ENCODE data around the gene HOXA1.

The HOXA1 gene

DNA sequence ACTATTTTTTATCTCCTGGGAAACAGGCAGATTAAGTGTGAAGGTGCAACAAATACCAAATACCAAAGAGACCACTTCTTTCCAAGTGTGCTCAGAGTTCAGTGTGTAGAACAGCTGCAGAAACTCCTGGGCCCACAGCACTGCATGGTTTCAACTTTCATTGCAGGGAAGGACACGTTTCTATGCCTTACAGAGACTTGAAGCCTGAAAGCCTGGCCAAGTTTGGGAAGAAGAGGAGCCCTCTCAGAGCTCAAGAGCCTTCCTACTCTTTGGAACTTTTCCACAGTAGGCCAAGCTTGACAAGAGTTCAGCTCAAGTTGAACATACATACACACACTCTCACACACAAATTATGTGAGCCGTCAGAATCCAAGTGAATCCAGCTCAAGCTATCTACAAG, 32.2 kb upstream of the HOXA1 start:
- POLR2A ChIA-PET (ENCODE audit: low non-redundant PET): no interaction called here
- CTCF ChIA-PET: no interaction called here
- DNase-seq (ENCODE audit: low spot score): no peak
- no peak overlapping the region for H3K27ac ChIP-seq
- TF ChIP-seq, protein P1, sequence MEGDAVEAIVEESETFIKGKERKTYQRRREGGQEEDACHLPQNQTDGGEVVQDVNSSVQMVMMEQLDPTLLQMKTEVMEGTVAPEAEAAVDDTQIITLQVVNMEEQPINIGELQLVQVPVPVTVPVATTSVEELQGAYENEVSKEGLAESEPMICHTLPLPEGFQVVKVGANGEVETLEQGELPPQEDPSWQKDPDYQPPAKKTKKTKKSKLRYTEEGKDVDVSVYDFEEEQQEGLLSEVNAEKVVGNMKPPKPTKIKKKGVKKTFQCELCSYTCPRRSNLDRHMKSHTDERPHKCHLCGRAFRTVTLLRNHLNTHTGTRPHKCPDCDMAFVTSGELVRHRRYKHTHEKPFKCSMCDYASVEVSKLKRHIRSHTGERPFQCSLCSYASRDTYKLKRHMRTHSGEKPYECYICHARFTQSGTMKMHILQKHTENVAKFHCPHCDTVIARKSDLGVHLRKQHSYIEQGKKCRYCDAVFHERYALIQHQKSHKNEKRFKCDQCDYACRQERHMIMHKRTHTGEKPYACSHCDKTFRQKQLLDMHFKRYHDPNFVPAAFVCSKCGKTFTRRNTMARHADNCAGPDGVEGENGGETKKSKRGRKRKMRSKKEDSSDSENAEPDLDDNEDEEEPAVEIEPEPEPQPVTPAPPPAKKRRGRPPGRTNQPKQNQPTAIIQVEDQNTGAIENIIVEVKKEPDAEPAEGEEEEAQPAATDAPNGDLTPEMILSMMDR (conservative IDR thresholded peaks at IDR 0.05; ENCODE audit: low read depth): no peak

DNA sequence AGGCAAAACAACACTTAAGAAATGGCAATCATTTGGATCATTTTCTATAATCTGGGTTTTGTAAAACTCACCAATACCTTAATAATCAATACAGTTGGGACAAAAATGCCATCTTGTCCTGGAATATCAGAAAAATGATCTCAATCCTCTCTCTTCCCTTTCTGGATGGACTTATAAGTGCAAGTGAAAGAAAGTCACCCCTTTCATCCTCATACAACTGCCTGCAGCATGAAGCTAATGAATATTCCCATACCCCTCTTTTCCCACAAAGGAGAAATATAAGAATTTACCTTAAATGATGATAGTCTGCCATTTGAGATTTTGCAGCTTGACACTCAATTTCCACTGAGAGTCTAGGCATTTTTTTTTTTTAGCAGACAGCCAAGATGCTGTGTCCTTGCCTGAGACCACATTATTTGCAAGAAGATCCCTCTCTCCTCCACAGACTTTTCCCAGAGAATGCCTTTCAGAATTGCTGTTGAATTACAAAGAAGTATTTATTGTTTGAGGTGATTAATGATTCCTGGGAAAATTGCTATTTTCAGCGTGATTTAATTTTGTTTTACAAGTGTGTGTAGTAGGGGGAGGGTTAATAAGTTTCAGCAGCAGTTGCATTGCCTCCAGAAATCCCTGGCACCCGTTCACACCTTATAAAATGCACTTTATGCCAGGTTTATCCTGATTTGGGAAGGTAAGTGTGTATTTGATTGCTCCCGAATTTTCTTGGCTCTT, 31.0 kb upstream of the HOXA1 start:
- no peak overlapping the region for H3K27ac ChIP-seq
- TF ChIP-seq, protein P1 (conservative IDR thresholded peaks at IDR 0.05; ENCODE audit: low read depth): no peak
- ChIA-PET CTCF (interaction anchor here (0.6 kb wide), 1 partner anchor 440 kb away, joined by 3 read pairs; no protein-coding TSS in a partner anchor), POLR2A (ENCODE audit: low non-redundant PET) (no interaction called here)
- DNase-seq (ENCODE audit: low spot score): no peak

DNA sequence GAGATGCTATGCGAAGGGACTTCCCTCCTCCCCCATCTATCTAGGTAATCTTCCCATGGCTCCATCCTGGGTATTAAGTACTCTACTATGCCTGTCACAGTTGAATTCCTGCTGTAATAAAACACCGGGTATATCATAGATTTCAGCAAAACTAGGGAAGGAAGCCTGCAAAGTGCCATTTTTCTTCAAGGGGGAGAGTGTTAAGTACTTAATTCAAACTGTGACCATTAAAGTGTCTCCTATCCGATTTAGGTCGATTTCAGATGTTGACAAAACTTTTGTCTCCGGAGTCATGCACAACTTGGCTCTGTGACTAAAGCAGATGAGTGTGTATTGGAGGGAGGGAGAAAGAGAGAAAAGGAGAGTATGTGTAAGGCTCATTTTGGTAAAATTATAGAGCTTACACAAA, 30.2 kb upstream of the HOXA1 start:
- POLR2A ChIA-PET (ENCODE audit: low non-redundant PET): no interaction called here
- DNase-seq (ENCODE audit: low spot score): no peak
- CTCF ChIA-PET: no interaction called here

DNA sequence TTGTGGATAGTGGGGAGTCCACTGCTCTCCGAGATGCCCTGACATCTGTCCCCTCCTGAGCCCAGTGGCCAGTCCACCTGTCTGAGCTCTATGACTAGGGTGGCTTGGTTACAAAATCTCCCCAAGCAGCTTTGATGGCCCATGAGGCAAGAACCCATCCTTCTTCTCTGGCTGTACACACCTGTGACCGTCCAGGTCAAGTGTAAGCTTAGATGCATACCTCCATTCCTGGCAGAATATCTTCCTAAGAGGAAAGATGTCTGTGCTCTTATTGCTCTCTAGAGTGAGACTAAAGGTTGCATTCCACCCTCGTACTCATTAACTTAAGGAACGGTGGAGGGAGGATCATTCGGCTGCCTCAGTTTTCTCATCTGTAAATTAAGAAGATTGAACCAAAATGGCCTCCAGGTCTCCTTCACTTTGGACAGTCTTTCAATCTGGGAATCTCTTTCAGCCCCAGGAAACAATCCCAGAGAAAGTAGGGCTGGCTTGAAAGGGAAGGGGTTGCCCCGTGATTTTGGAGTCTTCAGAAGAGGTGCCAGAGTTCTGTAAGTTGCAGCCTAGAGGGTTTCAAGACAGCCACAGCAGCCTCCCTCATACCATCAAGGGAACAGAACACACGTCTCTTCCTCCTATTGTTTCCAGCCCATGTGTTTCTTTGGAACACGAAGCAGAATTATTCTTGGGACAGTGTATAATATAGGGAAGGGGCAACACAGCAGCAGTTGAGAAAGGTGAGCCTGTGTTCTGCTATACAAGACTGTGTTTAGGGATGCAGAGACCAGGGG, 29.3 kb upstream of the HOXA1 start:
- no peak overlapping the region for H3K27ac ChIP-seq
- TF ChIP-seq, protein P1 (conservative IDR thresholded peaks at IDR 0.05; ENCODE audit: low read depth): no peak
- POLR2A ChIA-PET (ENCODE audit: low non-redundant PET): no interaction called here
- DNase-seq (ENCODE audit: low spot score): no peak
- CTCF ChIA-PET: no interaction called here

More for the DNA sequence above, 30.2 kb upstream of the HOXA1 start:
- H3K27ac ChIP-seq: no peak overlapping the region
- TF ChIP-seq, protein P1 (conservative IDR thresholded peaks at IDR 0.05; ENCODE audit: low read depth): no peak

DNA sequence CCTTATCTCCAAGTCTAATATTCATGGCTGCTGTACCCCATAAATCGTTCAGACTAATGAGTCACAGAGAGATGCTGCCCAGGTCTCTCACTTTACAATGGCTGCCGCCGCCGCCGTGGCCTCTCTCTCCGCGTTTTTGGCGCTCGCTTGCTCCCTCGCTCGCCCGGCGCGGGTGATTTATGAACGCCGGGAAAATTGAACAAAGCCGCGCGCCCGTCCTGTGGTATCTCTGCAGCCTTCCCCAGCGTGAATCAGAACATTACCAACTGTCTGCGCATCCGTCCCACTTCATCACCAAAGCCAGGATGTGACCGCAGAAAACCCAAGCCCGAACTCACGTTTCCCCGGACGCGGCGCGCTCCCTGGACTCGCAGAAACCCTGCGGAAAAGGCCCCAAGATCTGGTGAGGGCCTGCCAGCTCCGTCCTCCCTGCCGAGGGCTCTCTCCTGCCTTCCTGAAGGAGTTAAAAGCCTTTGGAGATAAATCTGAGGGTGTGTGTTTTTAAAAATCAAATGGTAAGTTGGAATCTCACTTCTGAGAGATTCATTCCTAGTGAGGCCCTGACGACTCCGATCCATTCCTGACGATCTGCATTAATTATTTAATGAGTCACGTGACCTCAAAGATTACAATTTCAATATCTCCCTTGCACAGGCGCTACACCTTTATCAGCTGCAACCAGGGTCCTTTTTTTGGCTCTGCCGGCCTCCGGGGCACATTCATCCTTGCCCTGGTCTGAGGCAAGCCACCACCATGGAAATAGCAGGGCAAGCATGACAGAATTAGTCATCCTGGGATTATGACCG, 28.5 kb upstream of the HOXA1 start:
- TF ChIP-seq, protein P1 (conservative IDR thresholded peaks at IDR 0.05; ENCODE audit: low read depth): no peak
- H3K27ac ChIP-seq: no peak overlapping the region
- CTCF ChIA-PET: no interaction called here
- POLR2A ChIA-PET (ENCODE audit: low non-redundant PET): no interaction called here
- DNase-seq (ENCODE audit: low spot score): no peak

DNA sequence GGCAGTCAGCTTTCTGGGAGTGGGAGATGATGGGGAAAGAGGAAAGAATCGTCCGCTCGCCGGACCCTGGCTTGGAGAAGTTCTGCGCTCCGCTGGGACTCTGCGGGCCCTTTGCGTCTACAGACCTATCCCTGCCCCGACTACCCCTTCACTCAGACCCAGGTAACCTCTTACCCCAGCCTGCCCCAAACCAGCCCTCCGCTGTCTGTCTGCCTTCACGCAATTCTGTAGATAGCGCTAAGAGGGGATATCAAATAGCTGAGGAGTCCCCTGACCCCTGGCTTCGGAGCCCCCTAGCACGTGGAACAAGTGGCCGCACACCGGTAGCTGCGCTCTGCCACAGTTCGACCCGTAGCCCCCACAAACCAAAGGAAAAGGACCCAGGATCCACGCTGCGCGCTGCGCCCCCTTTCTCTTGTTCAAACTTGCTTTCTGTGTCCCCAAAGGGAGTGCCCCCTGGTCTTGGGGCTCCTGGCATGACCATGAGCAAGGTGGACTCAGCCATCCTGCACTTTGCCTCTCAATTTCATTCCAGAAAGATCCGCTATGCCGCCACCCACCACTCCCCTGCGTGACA, 27.8 kb upstream of the HOXA1 start:
- CTCF ChIA-PET: interaction anchor here (0.6 kb wide), 1 partner anchor 43 kb away, joined by 3 read pairs; no protein-coding TSS in a partner anchor
- TF ChIP-seq, protein P1 (conservative IDR thresholded peaks at IDR 0.05; ENCODE audit: low read depth): no peak
- POLR2A ChIA-PET (ENCODE audit: low non-redundant PET): no interaction called here

More for the DNA sequence above, 27.8 kb upstream of the HOXA1 start:
- H3K27ac ChIP-seq: no peak overlapping the region
- DNase-seq (ENCODE audit: low spot score): no peak

Data from RWPE1 (cell line).